GM12878 (cell line): ENCODE measurements around the gene CRIM1. TPM values are rescaled to one million over a fixed set of nuclear protein-coding genes. Genes with fewer than 3 reads are reported as not detected.

Source experiments
- ATAC-seq: fragments of 200-7000 bp; cut with Tn5 transposase; 3 replicates; pipeline ENCODE4 v1.9.1; 2020; ENCODE audit warnings: mild to moderate bottlenecking, moderate library complexity
- BruUV-seq: library from RNA; stranded (reverse); fragments of 400-500 nt; replicated peaks from 2 replicates; lab custom pipeline; 2021; lab: Mats Ljungman, UMichigan
- CTCF ChIA-PET: fragments of 300-600 bp; sonication (Branson Sonifier 250); formaldehyde crosslinking; extraction: SDS; loops from one replicate; lab custom pipeline; 2021; ENCODE audit warnings: inconsistent platforms; lab: Yijun Ruan, JAX
- POLR2A ChIA-PET: fragments of 350-600 bp; formaldehyde crosslinking; extraction: SDS; loops from one replicate; lab custom pipeline; 2021; ENCODE audit warnings: inconsistent platforms; lab: Charles Lee
- RAD21 ChIA-PET: fragments of 300-600 bp; sonication (Branson Sonifier 250); formaldehyde crosslinking; loops from one replicate; lab custom pipeline; 2023; ENCODE audit warnings: antibody characterized with exemption; ENCODE audit not compliant: unreplicated experiment; lab: Charles Lee
- SMC1A ChIA-PET: fragments of 300-600 bp; sonication (Branson Sonifier 250); formaldehyde crosslinking; loops from one replicate; lab custom pipeline; 2023; ENCODE audit not compliant: unreplicated experiment, uncharacterized antibody; lab: Charles Lee
- DNase-seq: peaks from one replicate; pipeline ENCODE4 v3.0.0-alpha.2; 2011; ENCODE audit warnings: low read depth, low spot score
- FAIRE-seq: peaks from 3 replicates; lab custom pipeline; 2011; peaks lifted over from hg19 to GRCh38; lab: Jason Lieb, UNC
- H2AFZ ChIP-seq: 2 replicates; pipeline ENCODE4 v1.6.0; 2011; ENCODE audit warnings: low read depth, low read length, control low read depth; ENCODE audit not compliant: control insufficient read depth
- H3K27ac ChIP-seq: 2 replicates; pipeline ENCODE4 v1.5.1; 2011; ENCODE audit warnings: control low read depth; ENCODE audit not compliant: control insufficient read depth, insufficient read depth
- H3K27me3 ChIP-seq, 2 experiments: replicated peaks in 1 of 2; 2 replicates each; pipeline versions ENCODE4 v1.6.0 to v1.6.1; 2011; ENCODE audit warnings: low read length in 1 of 2; ENCODE audit not compliant: control insufficient read depth in 2 of 2, insufficient read depth in 2 of 2
- H3K36me3 ChIP-seq, 2 experiments: 2 replicates each; pipeline ENCODE4 v1.5.1; 2011; ENCODE audit warnings: low read length in 1 of 2; ENCODE audit not compliant: control insufficient read depth in 2 of 2, insufficient read depth in 2 of 2
- H3K4me1 ChIP-seq: 2 replicates; pipeline ENCODE4 v1.6.1; 2011; ENCODE audit warnings: mild to moderate bottlenecking, low read length, moderate library complexity, mixed read lengths; ENCODE audit not compliant: control insufficient read depth, insufficient read depth
- H3K4me2 ChIP-seq: 2 replicates; pipeline ENCODE4 v1.6.0; 2011; ENCODE audit warnings: control low read depth; ENCODE audit not compliant: control insufficient read depth, insufficient read depth
- H3K4me3 ChIP-seq: fragments of 200-600 bp; sonication (generic); 2 replicates; pipeline ENCODE4 v1.5.1; 2016
- H3K79me2 ChIP-seq: 2 replicates; pipeline ENCODE4 v1.6.0; 2011; ENCODE audit warnings: low read length; ENCODE audit not compliant: control insufficient read depth, insufficient read depth
- H3K9ac ChIP-seq: 2 replicates; pipeline ENCODE4 v1.8.0; 2011; ENCODE audit warnings: low read length, control low read depth, mixed read lengths; ENCODE audit not compliant: control insufficient read depth, insufficient read depth
- H3K9me3 ChIP-seq: replicated peaks from 3 replicates; pipeline ENCODE4 v1.5.1; 2011; ENCODE audit warnings: mild to moderate bottlenecking, low read length; ENCODE audit not compliant: control insufficient read depth, insufficient read depth
- H4K20me1 ChIP-seq: 2 replicates; pipeline ENCODE4 v1.6.0; 2011; ENCODE audit not compliant: control insufficient read depth, insufficient read depth
- ETV6 ChIP-seq, 2 experiments: fragments of 450-650 bp in 1 of 2; IDR thresholded peaks in 1 of 2; conservative IDR thresholded peaks in 1 of 2; 2 replicates each; pipeline ENCODE4 v1.6.1; 2014; ENCODE audit warnings: antibody characterized with exemption in 1 of 2, borderline replicate concordance in 1 of 2, low read depth in 1 of 2, mild to moderate bottlenecking in 1 of 2, moderate library complexity in 1 of 2
- KAT2A ChIP-seq: conservative IDR thresholded peaks from 2 replicates; pipeline ENCODE4 v1.6.1; 2011; ENCODE audit warnings: low read depth, low read length; ENCODE audit not compliant: control insufficient read depth
- MEF2A ChIP-seq: IDR thresholded peaks from 2 replicates; pipeline ENCODE4 v1.6.1; 2011; ENCODE audit warnings: low read depth, mild to moderate bottlenecking, low read length, moderate library complexity; ENCODE audit not compliant: insufficient read depth
- MEF2B ChIP-seq: fragments of 450-650 bp; IDR thresholded peaks from 2 replicates; pipeline ENCODE4 v1.6.1; 2018; ENCODE audit warnings: mild to moderate bottlenecking, moderate library complexity; ENCODE audit not compliant: partially characterized antibody, poor library complexity, severe bottlenecking
- MTA3 ChIP-seq: IDR thresholded peaks from 2 replicates; pipeline ENCODE4 v1.6.1; 2012; ENCODE audit warnings: low read length, inconsistent platforms, borderline replicate concordance
- RBBP5 ChIP-seq: fragments of 200-600 bp; sonication (generic); conservative IDR thresholded peaks from 2 replicates; pipeline ENCODE4 v1.6.1; 2016
- RFX5 ChIP-seq: IDR thresholded peaks from 2 replicates; pipeline ENCODE4 v1.6.1; 2011; ENCODE audit warnings: low read depth, low read length, improper control_type of control experiment
- TARDBP ChIP-seq: IDR thresholded peaks from 2 replicates; pipeline ENCODE4 v1.6.1; 2016; ENCODE audit warnings: borderline replicate concordance
- TCF12 ChIP-seq: IDR thresholded peaks from 2 replicates; pipeline ENCODE4 v1.6.1; 2011; ENCODE audit warnings: low read depth, mild to moderate bottlenecking, low read length
- ZBTB33 ChIP-seq: fragments of 450-650 bp; IDR thresholded peaks from 2 replicates; pipeline ENCODE4 v1.6.1; 2017; ENCODE audit warnings: mild to moderate bottlenecking
- ZNF207 ChIP-seq: fragments of 450-650 bp; IDR thresholded peaks from 2 replicates; pipeline ENCODE4 v1.6.1; 2014; ENCODE audit warnings: antibody characterized with exemption, mild to moderate bottlenecking, borderline replicate concordance
- WGBS: methylation state at CpG from one replicate; pipeline ENCODE4 v1.1.6; 2016; ENCODE audit warnings: low lambda C conversion rate; ENCODE audit not compliant: insufficient replicate concordance, insufficient coverage; ENCODE audit errors: missing lambda C conversion rate; 5-methylcytosine and 5-hydroxymethylcytosine counted together
- in situ Hi-C: fragments of 300-500 bp; cut with MboI; formaldehyde crosslinking; loops from 9 replicates; pipeline ENCODE4 v1.14.3; 2018; ENCODE audit warnings: mixed read lengths
- intact Hi-C: fragments of 100-400 bp; cut with micrococcal nuclease; formaldehyde crosslinking; loops from one replicate; pipeline ENCODE4 v1.14.2; 2022; ENCODE audit not compliant: unreplicated experiment
- polyA plus RNA-seq, 11 experiments: library from polyadenylated mRNA; depleted of rRNA in 4 of 11; unstranded in 6 of 11; stranded (reverse) in 5 of 11; fragments of >200 nt; fragmentation: Nextera tagmentation in 4 of 11; fragmentation: Illumina TruSeq in 1 of 11; extraction: Ambion mirVana in 4 of 11; extraction: Trizol in 1 of 11; gene quantifications; 1 replicate in 1 of 11; 2 replicates in 10 of 11; pipeline versions ENCODE4 v1.2.1 to v1.2.3, GENCODE V29; 2011 to 2016; ENCODE audit warnings: inconsistent platforms in 2 of 11, missing spikeins in 2 of 11, low read depth in 1 of 11
- total RNA-seq, 4 experiments: library from RNA; depleted of rRNA in 3 of 4; stranded (reverse); fragments of >200 nt in 3 of 4; fragmentation: Illumina TruSeq in 1 of 4; extraction: Trizol in 1 of 4; gene quantifications; 2 replicates each; pipeline versions ENCODE4 v1.2.1 to v1.2.3, GENCODE V29; 2013 to 2021

Gene CRIM1
- total and polyA plus RNA-seq, 10 of the 15 experiments (the other 5 are each of a cell fraction or from before 2014, with no cell fraction given): 0.42 to 7.4 (median 3.1) TPM

DNA sequence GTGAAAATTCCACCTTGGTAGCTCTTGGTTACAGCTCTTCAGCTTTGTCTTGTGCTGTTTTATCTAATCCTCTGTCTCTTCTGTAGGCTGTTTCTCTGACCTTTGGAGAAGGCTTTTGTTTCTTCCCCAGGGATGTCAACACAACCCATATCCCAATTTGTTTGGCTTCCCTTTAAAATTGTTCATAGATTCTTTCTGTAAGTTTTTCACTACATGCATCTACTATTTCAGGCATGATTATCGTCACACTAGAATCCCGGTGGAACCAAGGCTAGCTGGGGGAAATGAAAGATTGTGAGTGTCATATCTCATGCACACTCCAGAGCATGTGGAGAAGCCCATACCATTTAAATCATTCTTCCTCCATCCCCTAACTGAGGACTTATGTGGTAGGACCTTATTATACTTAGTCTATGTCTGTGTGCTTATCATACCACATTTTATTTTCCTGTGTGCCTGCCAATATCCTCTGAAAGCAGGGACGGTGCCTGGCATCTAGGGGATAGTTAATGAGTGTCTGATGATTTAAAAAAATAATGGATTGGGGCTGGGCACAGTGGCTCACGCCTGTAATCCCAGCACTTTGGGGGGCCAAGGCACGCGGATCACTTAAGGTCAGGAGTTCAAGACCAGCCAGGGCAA, 59.9 kb downstream of the CRIM1 start:
- intact Hi-C loops (no loop called here), in situ Hi-C loops (no loop called here)
- Histone ChIP-seq H3K9me3 (no peaks in the 10 kb centered on the region), H3K79me2 (no peaks in the 10 kb centered on the region), H3K36me3 (no peaks in the 10 kb centered on the region), H3K27ac (no peak overlapping the region), H3K4me3 (no peak overlapping the region), H3K27me3 (no peaks in the 10 kb centered on the region), H4K20me1 (no peaks in the 10 kb centered on the region), H3K9ac (no peak overlapping the region), H2AFZ (no peak overlapping the region), H3K4me1 (no peaks in the 10 kb centered on the region), H3K4me2 (no peak overlapping the region)
- ChIA-PET POLR2A (no interaction called here), CTCF (interaction anchor here (0.8 kb wide), 1 partner anchor 63 kb away, joined by 3 read pairs; no protein-coding TSS in a partner anchor), SMC1A (interaction anchor here (1.5 kb wide), 2 partner anchors 10 to 63 kb away, joined by 4 to 5 read pairs; no protein-coding TSS in a partner anchor), RAD21 (no interaction called here)
- TF ChIP-seq ZNF207 (no peak), RBBP5 (no peak)
- DNase-seq (no peak), FAIRE-seq (no peak), ATAC-seq (no peak)
- BruUV-seq: no TSS peak
- WGBS: 33% methylated on average over 6 of the region's 6 CpGs

DNA sequence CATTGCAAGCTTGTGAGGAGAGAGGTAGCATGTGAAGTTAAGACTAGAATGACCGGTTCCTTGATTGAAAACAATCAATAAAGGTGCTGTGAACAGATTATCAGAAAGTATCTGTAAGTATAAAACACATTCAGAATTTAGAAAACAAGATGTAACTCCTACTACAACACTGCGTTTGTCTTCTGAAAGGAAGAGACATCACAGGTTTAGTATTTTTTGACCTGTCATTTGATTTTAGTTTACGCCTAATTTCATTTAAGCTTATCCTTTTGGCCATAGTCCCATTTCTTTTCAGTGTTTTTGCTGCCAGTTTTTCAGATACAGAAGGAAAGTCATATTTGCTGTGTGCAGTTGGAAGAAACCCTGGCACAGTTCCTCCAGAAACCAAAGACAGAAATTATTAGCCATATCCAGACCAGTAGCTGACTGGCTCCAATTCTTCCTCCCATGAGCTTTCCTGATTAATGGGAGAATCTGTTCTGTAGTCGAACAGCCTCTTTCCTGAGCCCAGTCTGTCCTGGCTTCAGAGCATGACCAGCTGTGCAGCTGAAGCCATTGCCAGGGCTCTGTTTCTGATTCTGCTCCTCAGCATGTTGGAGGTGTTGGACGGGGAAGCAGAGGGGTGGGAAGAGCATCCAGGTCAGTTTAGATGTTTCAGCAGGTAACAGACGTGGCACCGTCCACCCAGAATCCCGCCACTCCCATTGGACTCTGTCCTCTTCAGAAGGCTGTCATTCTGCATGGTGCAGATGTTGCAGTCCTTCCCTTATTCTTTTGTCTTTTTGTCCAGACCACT, 61.0 kb downstream of the CRIM1 start:
- ChIA-PET RAD21 (no interaction called here), POLR2A (no interaction called here), CTCF (interaction anchor here (1.1 kb wide), 1 partner anchor 22 kb away, joined by 3 read pairs; no protein-coding TSS in a partner anchor), SMC1A (interaction anchor here (1.5 to 1.6 kb wide), 2 partner anchors 7 to 64 kb away, joined by 3 to 5 read pairs; no protein-coding TSS in a partner anchor)
- Histone ChIP-seq H3K27me3 (no peaks in the 10 kb centered on the region; a peak in 1 of 4 replicates), H3K79me2 (no peaks in the 10 kb centered on the region), H4K20me1 (no peaks in the 10 kb centered on the region), H3K4me3 (no peak overlapping the region), H3K9ac (no peak overlapping the region), H3K4me2 (no peak overlapping the region), H3K27ac (no peak overlapping the region), H3K4me1 (no peaks in the 10 kb centered on the region), H2AFZ (no peak overlapping the region), H3K36me3 (no peaks in the 10 kb centered on the region), H3K9me3 (no peaks in the 10 kb centered on the region)
- WGBS: 3% methylated on average over 8 of the region's 8 CpGs
- FAIRE-seq (no peak), DNase-seq (no peak), ATAC-seq (no peak)
- in situ Hi-C loops (no loop called here), intact Hi-C loops (no loop called here)
- no TSS peak for BruUV-seq
- TF ChIP-seq ZNF207 (no peak), MEF2B (no peak), MTA3 (no peak), KAT2A (no peak), TCF12 (no peak), TARDBP (no peak), RFX5 (no peak), ETV6 (conservative IDR thresholded peaks at IDR 0.05 in 1 of 2, IDR thresholded peaks at IDR 0.05 in 1 of 2; ENCODE audit: borderline replicate concordance in 1 of 2, low read depth in 1 of 2) (no peak), ZBTB33 (no peak), MEF2A (no peak)
